ENCODE data around the gene DNAH10.

GRCh38 chr12:123732251-123732650, 29.9 kb upstream of the DNAH10 start:
- TF ChIP-seq CTCF (IDR thresholded peaks at IDR 0.05; ENCODE audit: insufficient read depth, low read depth, low read length), result no peak
- no peak for TF ChIP-seq EZH2 (IDR thresholded peaks at IDR 0.05; ENCODE audit: insufficient read depth, low read length)

Data from astrocyte (in vitro differentiated cells and primary cell).